Activated CD8-positive, alpha-beta memory T cell treated with anti-CD3 and anti-CD28 coated beads, Interleukin-2, amount 50 U/mL, for 24 hours (primary cell): ENCODE results near the gene C17orf114.

Experiments used
- DNase-seq: peaks from one replicate; pipeline ENCODE4 v3.0.0-alpha.2; 2020; ENCODE audit errors: extremely low read depth

The C17orf114 gene

GRCh38 chr17:4788159-4788806 lies 13.8 kb downstream of the C17orf114 start:
- DNase-seq, result no peak

GRCh38 chr17:4786516-4786915 lies 15.6 kb downstream of the C17orf114 start:
- no peak for DNase-seq

- DNase-seq, result no peak
Observed at GRCh38 chr17:4786106-4786511, 16.0 kb downstream of the C17orf114 start, which contains the start of gene VMO1. VMO1 (minus strand) TSS chr17:4786364; CDS start chr17:4786352, 12 bp downstream.

GRCh38 chr17:4785311-4786105 lies 16.6 kb downstream of the C17orf114 start:
- no peak for DNase-seq

- DNase-seq, result no peak
Observed at GRCh38 chr17:4782652-4783051, 19.5 kb downstream of the C17orf114 start.

GRCh38 chr17:4780325-4780955 lies 21.7 kb downstream of the C17orf114 start:
- no peak for DNase-seq

GRCh38 chr17:4777969-4778760 lies 24.0 kb downstream of the C17orf114 start:
- no peak for DNase-seq

GRCh38 chr17:4772235-4772613 lies 29.9 kb downstream of the C17orf114 start:
- DNase-seq, result no peak

GRCh38 chr17:4771519-4772234 lies 30.5 kb downstream of the C17orf114 start, which contains the start of gene TM4SF5:
TM4SF5 (plus strand) TSS chr17:4771886; CDS start chr17:4771923, 37 bp downstream.
- DNase-seq, result no peak

GRCh38 chr17:4769628-4770027 lies 32.5 kb downstream of the C17orf114 start:
- no peak for DNase-seq

GRCh38 chr17:4768298-4768697 lies 33.8 kb downstream of the C17orf114 start:
- DNase-seq, result no peak

- no peak for DNase-seq
Observed at GRCh38 chr17:4766723-4767122, 35.4 kb downstream of the C17orf114 start.

- DNase-seq, result no peak
Observed at GRCh38 chr17:4766201-4766600, 35.9 kb downstream of the C17orf114 start.

GRCh38 chr17:4764595-4764994 lies 37.5 kb downstream of the C17orf114 start:
- no peak for DNase-seq

GRCh38 chr17:4759776-4760236 lies 42.3 kb downstream of the C17orf114 start:
- no peak for DNase-seq

- DNase-seq, result no peak
Observed at GRCh38 chr17:4753392-4753791, 48.7 kb downstream of the C17orf114 start.

- DNase-seq, result no peak
Observed at GRCh38 chr17:4751932-4752331, 50.2 kb downstream of the C17orf114 start.
